GM21576 (cell line): Measurements from ENCODE around the gene KRTAP9-8.
"Not testable (repeated sequence)": the region's sequence is repeated elsewhere in the genome, so short reads cannot be mapped to it uniquely, and the experiment has no call there.

ENCODE experiments used
- ATAC-seq: cut with Tn5 transposase; IDR thresholded peaks from one replicate; pipeline ENCODE4 v1.9.1; 2021; ENCODE audit warnings: mild to moderate bottlenecking, moderate library complexity; ENCODE audit not compliant: unreplicated experiment

The KRTAP9-8 gene

DNA sequence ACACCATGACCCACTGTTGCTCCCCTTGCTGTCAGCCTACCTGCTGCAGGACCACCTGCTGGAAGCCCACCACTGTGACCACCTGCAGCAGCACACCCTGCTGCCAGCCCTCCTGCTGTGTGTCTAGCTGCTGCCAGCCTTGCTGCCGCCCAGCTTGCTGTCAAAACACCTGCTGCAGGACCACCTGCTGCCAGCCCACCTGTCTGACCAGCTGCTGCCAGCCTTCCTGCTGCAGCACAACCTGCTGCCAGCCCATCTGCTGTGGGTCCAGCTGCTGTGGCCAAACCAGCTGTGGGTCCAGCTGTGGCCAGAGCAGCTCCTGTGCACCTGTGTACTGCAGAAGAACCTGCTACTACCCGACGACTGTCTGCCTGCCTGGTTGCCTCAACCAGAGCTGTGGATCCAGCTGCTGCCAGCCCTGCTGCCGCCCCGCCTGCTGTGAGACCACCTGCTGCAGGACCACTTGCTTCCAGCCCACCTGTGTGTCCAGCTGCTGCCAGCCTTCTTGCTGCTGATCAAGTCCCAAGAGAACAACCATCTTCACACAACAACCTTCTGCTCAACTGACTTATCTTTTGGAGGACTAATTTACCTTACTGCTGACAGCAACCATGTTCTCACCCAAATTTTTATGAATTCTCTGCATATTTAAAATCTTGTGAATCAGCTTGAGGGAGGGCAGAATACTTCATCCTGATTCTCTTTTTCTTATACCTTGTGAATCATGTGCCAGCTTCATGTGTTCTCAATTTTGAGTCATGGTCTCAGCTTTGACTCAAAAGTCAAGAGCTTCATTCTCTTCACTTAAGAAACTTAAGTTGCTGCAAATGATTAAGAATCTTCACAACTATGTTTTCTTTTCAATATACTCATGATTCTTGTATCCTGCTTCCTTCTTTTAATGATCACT lies 17.8 kb downstream of the KRTAP9-8 start, which contains the start of gene KRTAP9-9:
TSS of gene KRTAP9-9 (plus strand) at position 4 of the 910 bp plus-strand sequence.
- ATAC-seq, result not testable (repeated sequence)

DNA sequence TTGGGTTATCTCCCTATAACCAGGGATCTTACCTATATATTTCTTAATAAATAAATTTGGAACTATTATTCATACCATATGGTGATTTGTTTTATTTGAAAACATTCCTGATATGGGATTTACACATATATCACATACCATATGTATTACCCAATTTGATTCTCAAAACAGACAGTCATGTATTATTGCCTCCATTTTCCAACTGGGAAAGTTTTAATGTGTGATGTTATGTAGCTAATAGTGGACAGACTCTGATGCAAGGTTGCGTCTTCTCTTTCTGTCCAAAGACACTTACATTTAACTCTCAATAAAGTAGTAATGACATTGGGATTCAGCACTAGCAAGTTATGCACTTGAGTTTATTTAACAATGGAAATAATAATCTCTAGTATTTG lies 18.5 kb downstream of the KRTAP9-8 start:
- ATAC-seq, result no peak

DNA sequence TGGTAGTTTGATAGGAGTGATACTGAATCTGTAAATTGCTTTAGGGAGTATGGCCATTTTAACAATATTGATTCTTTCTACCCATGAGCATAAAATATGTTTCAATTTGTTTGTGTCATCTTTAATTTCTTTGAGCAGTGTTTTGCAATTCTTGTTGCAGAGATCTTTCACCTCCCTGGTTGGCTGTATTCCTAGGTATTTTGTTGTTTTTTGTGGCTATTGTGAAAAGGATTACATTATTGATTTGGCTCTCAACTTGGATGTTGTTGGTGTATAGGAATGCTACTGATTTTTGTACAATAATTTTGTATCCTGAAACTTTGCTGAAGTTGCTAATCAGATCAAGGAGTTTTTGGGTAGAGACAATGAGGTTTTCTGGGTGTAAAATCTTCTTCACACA lies 20.6 kb downstream of the KRTAP9-8 start:
- ATAC-seq, result no peak

DNA sequence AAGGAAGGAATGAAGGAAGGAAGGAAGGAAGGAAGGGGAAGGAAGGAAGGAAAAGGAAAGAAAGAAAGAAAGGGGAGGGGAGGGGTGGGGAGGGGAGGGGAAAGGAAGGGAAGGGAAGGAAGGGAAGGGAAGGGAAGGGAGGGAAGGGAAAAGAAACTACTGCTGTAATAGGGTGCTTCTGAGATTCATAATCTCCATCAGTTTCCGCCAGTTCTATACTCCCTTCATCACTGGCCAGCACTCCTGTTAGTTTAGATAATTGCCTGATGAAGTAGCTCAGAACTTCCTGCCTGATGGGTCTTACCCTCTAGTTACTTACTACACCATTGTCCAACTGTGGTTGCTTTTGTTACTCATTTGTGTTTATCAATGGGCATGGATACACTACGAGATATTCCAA lies 25.4 kb downstream of the KRTAP9-8 start:
- ATAC-seq, result no peak

DNA sequence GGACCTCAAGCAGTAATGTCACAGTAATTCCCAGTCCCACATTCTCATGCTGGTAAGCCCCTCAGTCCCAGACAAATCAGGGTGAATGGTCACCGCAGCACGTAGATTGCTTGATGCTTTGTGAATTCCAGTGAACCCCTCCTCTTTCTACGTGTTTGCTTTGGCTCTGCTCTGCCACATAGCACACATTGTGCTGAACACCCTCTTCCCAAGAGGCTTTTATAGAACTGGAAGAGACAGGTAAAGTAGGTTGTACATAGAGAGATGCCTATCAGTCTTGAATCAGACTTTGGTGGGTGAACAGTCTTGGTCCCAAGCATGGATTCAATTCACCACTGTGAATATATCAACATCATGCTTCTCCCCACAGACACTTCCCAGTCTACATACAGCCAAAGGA lies 26.8 kb downstream of the KRTAP9-8 start:
- ATAC-seq, result no peak

DNA sequence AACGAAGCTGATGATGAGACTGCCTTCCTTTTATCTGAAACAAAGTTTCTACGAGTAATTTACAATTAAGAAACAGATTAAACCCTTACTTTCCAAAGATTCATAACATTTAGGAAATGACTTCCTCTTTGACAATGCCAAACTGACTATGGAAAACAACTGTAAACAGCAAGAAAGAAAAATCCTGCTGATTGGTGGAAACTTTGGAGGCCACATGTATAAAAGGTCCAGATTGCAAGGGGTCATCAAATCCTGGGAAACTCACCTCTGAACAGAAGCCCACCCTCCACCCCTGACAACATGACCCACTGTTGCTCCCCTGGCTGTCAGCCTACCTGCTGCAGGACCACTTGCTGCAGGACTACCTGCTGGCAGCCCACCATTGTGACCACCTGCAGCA lies 27.3 kb downstream of the KRTAP9-8 start, which contains the start of gene KRTAP9-6:
TSS of gene KRTAP9-6 (plus strand) at position 301 of the 400 bp plus-strand sequence. CDS start at position 301, 0 bp downstream.
- ATAC-seq, result no peak

DNA sequence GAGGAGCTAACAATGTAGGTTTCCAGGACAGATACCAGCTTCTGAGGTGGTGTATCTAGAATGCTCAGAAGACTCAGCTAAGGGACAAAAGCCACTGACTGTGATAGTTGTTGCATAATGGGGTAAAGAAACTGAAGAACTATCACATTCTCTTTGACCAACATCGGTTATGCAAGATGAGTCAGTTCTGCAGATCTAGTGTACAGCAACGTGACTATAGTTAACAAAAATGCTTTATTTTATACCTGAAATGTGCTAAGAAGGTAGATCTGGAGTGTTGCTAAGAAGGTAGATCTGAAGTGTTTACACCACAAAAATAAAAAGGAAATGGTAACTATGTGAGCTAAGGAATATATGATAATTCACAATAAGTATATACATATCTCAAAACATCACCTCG lies 29.9 kb downstream of the KRTAP9-8 start:
- ATAC-seq, result no peak

DNA sequence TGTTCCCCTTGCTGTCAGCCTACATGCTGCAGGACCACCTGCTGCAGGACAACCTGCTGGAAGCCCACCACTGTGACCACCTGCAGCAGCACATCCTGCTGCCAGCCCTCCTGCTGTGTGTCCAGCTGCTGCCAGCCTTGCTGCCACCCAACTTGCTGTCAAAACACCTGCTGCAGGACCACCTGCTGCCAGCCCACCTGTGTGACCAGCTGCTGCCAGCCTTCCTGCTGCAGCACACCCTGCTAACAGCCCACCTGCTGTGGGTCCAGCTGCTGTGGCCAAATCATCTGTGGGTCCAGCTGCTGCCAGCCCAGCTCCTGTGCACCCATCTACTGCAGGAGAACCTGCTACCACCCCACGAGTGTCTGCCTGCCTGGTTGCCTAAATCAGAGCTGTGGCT lies 33.5 kb downstream of the KRTAP9-8 start:
- ATAC-seq, result not testable (repeated sequence)

DNA sequence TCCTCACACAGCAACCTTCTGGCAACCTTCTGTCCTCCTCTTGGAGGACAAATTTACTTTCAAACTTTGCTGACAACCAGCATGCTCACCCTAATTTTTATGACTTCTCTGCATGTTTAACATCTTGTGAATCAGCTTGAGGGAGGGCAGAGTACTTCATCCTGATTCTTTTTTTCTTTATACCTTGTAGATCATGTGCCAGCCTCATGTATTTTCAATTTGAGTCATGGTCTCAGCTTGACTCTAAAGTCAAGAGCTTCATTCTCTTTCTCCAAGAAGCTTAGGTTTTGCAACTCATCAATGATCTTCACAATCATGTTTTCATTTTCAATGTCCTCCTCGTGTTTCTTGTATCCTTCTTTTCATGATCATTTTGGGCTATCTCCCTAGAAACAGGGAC lies 34.1 kb downstream of the KRTAP9-8 start:
- ATAC-seq, result no peak

DNA sequence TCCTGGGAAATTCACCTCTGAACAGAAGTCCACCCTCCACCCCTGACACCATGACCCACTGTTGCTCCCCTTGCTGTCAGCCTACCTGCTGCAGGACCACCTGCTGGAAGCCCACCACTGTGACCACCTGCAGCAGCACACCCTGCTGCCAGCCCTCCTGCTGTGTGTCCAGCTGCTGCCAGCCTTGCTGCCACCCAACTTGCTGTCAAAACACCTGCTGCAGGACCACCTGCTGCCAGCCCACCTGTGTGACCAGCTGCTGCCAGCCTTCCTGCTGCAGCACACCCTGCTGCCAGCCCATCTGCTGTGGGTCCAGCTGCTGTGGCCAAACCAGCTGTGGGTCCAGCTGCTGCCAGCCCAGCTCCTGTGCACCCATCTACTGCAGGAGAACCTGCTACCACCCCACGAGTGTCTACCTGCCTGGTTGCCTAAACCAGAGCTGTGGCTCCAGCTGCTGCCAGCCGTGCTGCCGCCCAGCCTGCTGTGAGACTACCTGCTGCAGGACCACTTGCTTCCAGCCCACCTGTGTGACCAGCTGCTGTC lies 37.9 kb downstream of the KRTAP9-8 start, which contains the start of gene KRTAP9-7:
TSS of gene KRTAP9-7 (plus strand) at position 51 of the 543 bp plus-strand sequence. CDS start at position 51, 0 bp downstream.
- ATAC-seq, result not testable (repeated sequence)

DNA sequence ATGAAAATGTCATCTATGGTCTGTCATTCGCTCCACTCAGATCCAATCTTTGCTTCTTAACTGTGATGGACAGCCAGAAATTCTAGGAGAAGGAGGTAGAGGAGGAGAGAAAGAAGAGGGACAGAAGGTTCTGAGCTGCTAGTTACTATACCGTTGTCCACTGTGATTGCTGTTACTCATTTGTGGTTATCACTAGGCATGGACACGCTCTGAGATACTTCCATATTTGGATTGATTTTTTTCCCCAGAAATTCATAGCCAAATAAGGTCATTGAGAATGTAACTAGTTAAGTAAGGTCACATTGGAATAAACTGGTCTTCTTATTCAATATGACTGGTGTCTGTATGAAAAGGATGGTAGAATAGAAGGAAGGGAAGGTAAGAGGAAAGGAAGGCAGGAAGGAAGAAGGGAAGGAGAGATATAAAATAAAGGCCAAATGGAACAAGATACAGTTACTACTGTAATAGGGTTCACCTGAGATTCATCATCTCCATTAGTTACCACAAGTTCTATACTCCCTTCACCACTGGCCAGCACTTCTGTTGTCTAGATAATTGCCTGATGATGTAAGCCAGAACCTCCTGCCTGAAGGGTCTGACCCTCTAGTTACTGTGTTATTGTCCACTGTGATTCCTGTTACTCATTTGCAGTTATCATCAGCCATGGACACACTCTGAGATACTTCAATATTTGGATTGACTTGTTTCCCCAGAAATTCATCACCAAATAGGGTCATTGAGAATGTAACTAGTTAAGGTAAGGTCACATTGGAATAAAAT lies 40.6 kb downstream of the KRTAP9-8 start:
- ATAC-seq, result no peak

DNA sequence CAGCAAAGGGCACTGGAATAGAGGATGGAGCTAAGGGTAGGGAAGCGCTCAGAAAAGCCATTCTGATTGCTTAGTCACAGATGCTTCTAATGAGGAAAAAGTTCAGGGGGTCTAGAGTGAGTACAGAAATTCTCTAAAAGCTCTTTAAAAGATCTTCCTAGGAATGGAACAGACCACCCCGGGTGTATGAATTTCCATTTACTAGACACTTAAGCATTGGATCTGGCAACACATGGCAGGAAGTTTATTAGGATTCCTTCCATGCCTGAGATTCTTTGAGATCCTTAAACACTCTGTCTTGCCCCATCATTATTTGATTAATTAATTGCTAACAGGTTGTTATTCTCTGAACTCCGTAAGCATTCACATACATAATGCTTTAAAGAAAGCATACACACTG lies 46.2 kb downstream of the KRTAP9-8 start:
- no peak for ATAC-seq

DNA sequence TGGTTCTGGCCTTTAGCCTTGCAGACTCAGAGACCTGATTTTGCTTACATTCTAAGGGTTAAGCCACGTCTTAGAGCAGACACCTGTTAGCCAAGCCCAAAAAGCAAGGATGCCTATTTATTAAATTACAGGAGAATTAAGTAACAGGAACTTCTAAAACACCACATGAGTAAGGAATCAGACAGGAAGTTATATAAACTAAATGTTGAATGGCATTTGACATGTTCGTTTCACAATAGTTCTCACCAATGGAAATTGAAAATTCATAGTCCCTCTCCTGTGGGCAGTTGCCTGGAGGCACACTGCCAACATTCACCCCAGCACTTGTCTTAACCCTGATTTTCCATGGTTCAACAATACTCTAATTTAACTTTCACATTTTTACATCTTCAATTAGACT lies 46.7 kb downstream of the KRTAP9-8 start:
- ATAC-seq, result no peak

DNA sequence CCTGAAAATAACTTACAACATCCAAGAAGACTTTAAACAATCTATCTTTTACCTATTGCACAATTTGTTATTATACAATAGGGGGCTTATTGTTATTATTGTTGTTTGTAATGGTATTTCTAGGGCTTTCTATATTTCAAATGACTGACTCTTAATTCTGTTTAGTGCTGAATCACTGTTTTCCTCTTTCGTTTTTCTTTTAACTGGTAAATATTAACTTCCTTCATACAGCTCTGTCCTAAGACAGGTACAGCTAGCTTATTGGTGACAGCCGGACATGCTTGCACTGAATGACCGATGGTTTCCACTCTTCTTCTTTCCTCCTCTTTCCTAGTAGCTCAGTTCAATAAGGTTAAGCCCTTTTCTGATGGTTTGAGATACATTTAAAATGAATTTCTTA lies 49.3 kb downstream of the KRTAP9-8 start:
- no peak for ATAC-seq
